Neural progenitor cell (in vitro differentiated cells): ENCODE data around the gene PLP2.

Experiments
- EZH2 ChIP-seq: fragments of 200-600 bp; sonication (generic); IDR thresholded peaks from 2 replicates; pipeline ENCODE4 v1.6.1; 2017; ENCODE audit warnings: antibody characterized with exemption, mild to moderate bottlenecking, moderate library complexity
- EZH2phosphoT487 ChIP-seq: fragments of 200-600 bp; sonication (generic); IDR thresholded peaks from 2 replicates; pipeline ENCODE4 v1.6.1; 2017; ENCODE audit warnings: antibody characterized with exemption
- TF ChIP-seq, protein P1 (sequence below): fragments of 200-600 bp; sonication (generic); IDR thresholded peaks from 2 replicates; pipeline ENCODE4 v1.5.1; 2017; ENCODE audit warnings: antibody characterized with exemption, mild to moderate bottlenecking

GRCh38 chrX:49197543-49198087 is 25.9 kb downstream of the PLP2 start:
- TF ChIP-seq, protein P1, sequence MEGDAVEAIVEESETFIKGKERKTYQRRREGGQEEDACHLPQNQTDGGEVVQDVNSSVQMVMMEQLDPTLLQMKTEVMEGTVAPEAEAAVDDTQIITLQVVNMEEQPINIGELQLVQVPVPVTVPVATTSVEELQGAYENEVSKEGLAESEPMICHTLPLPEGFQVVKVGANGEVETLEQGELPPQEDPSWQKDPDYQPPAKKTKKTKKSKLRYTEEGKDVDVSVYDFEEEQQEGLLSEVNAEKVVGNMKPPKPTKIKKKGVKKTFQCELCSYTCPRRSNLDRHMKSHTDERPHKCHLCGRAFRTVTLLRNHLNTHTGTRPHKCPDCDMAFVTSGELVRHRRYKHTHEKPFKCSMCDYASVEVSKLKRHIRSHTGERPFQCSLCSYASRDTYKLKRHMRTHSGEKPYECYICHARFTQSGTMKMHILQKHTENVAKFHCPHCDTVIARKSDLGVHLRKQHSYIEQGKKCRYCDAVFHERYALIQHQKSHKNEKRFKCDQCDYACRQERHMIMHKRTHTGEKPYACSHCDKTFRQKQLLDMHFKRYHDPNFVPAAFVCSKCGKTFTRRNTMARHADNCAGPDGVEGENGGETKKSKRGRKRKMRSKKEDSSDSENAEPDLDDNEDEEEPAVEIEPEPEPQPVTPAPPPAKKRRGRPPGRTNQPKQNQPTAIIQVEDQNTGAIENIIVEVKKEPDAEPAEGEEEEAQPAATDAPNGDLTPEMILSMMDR, result no peak
- TF ChIP-seq EZH2phosphoT487 (no peak), EZH2 (no peak)
